GM12891 (cell line): Measurements from ENCODE around the gene WDR43.
A peak's percentile ranks its signal among the peaks of the same experiment; 100 is the strongest.

Experiments used
- DNase-seq: peaks from one replicate; pipeline ENCODE4 v3.0.0; 2011; ENCODE audit warnings: low spot score; ENCODE audit not compliant: insufficient read length
- FAIRE-seq: peaks from 2 replicates; lab custom pipeline; 2011; peaks lifted over from hg19 to GRCh38; lab: Jason Lieb, UNC
- PAX5 ChIP-seq: IDR thresholded peaks from 2 replicates; pipeline ENCODE4 v1.6.1; 2011; ENCODE audit warnings: low read length, moderate library complexity, mild to moderate bottlenecking; ENCODE audit not compliant: insufficient read depth, severe bottlenecking
- POLR2A ChIP-seq: IDR thresholded peaks from 2 replicates; pipeline ENCODE4 v1.6.1; 2011; ENCODE audit warnings: low read depth, low read length, control low read depth
- POLR2AphosphoS5 ChIP-seq: IDR thresholded peaks from 2 replicates; pipeline ENCODE4 v1.6.1; 2011; ENCODE audit warnings: low read depth, low read length, control low read depth
- POU2F2 ChIP-seq: IDR thresholded peaks from 2 replicates; pipeline ENCODE4 v1.6.1; 2011; ENCODE audit warnings: low read depth, mild to moderate bottlenecking, control low read depth, low read length, moderate library complexity
- SPI1 ChIP-seq: IDR thresholded peaks from 2 replicates; pipeline ENCODE4 v1.6.1; 2011; ENCODE audit warnings: low read depth, low read length, control low read depth
- TAF1 ChIP-seq: IDR thresholded peaks from 2 replicates; pipeline ENCODE4 v1.6.1; 2011; ENCODE audit warnings: low read depth, low read length, control low read depth

WDR43 gene

GRCh38 chr2:28956415-28956826, 62.0 kb downstream of the WDR43 start:
- FAIRE-seq (no peak), DNase-seq (no peak)
- TF ChIP-seq POLR2AphosphoS5 (no peak), TAF1 (no peak), PAX5 (no peak), SPI1 (no peak), POLR2A (no peak), POU2F2 (no peak)

- no peak for FAIRE-seq
- TF ChIP-seq TAF1 (no peak), POU2F2 (no peak), SPI1 (no peak), POLR2AphosphoS5 (no peak), POLR2A (no peak), PAX5 (no peak)
- DNase-seq: no peak
Measured at GRCh38 chr2:28956890-28957289, 62.4 kb downstream of the WDR43 start.

- FAIRE-seq: peak; percentile 61
- DNase-seq: peak; percentile 39
- no peak for TF ChIP-seq TAF1
Measured at GRCh38 chr2:28958689-28959088, 64.2 kb downstream of the WDR43 start.

- no peak for FAIRE-seq
- no peak for DNase-seq
- TF ChIP-seq SPI1: no peak
- TF ChIP-seq TAF1: no peak
- no peak for TF ChIP-seq PAX5
- no peak for TF ChIP-seq POU2F2
- no peak for TF ChIP-seq POLR2AphosphoS5
- no peak for TF ChIP-seq POLR2A
Measured at GRCh38 chr2:28960401-28960800, 65.9 kb downstream of the WDR43 start.

- no peak for FAIRE-seq
Measured at GRCh38 chr2:28962505-28962904, 68.0 kb downstream of the WDR43 start.

GRCh38 chr2:28970464-28971160, 76.1 kb downstream of the WDR43 start:
- FAIRE-seq: no peak
- TF ChIP-seq SPI1: no peak
- TF ChIP-seq POLR2A: no peak
- TF ChIP-seq POLR2AphosphoS5: no peak
- no peak for TF ChIP-seq TAF1
- no peak for TF ChIP-seq POU2F2
- no peak for TF ChIP-seq PAX5
- no peak for DNase-seq

More at GRCh38 chr2:28962505-28962904, 68.0 kb downstream of the WDR43 start:
- TF ChIP-seq POLR2A: no peak
- no peak for TF ChIP-seq POLR2AphosphoS5
- no peak for TF ChIP-seq PAX5
- no peak for TF ChIP-seq SPI1
- TF ChIP-seq TAF1: no peak
- no peak for TF ChIP-seq POU2F2
- no peak for DNase-seq

GRCh38 chr2:28972778-28973335, 78.4 kb downstream of the WDR43 start:
- TF ChIP-seq POU2F2 (no peak), SPI1 (no peak), POLR2AphosphoS5 (no peak), TAF1 (no peak), POLR2A (no peak), PAX5 (no peak)
- FAIRE-seq (no peak), DNase-seq (no peak)

- no peak for FAIRE-seq
- DNase-seq: no peak
- no peak for TF ChIP-seq TAF1
- TF ChIP-seq POU2F2: no peak
- TF ChIP-seq PAX5: no peak
- TF ChIP-seq POLR2AphosphoS5: no peak
- no peak for TF ChIP-seq SPI1
- TF ChIP-seq POLR2A: no peak
Measured at GRCh38 chr2:28974252-28974651, 79.8 kb downstream of the WDR43 start.

- FAIRE-seq (no peak), DNase-seq (no peak)
- TF ChIP-seq POU2F2 (no peak), SPI1 (no peak), POLR2AphosphoS5 (no peak), POLR2A (no peak), PAX5 (no peak), TAF1 (no peak)
Measured at GRCh38 chr2:28975671-28976070, 81.2 kb downstream of the WDR43 start.

- no peak for FAIRE-seq
- TF ChIP-seq SPI1: no peak
- TF ChIP-seq POLR2A: no peak
- no peak for TF ChIP-seq TAF1
- TF ChIP-seq POLR2AphosphoS5: no peak
- TF ChIP-seq PAX5: no peak
- TF ChIP-seq POU2F2: no peak
- no peak for DNase-seq
Measured at GRCh38 chr2:28976584-28976983, 82.1 kb downstream of the WDR43 start.
